Measurements from ENCODE around the gene OR6B1. TPM values are rescaled to one million over a fixed set of nuclear protein-coding genes. Genes with fewer than 3 reads are reported as not detected.

OR6B1 gene
- total and polyA plus RNA-seq, 2 experiments from 2014 or later, result not detected

DNA sequence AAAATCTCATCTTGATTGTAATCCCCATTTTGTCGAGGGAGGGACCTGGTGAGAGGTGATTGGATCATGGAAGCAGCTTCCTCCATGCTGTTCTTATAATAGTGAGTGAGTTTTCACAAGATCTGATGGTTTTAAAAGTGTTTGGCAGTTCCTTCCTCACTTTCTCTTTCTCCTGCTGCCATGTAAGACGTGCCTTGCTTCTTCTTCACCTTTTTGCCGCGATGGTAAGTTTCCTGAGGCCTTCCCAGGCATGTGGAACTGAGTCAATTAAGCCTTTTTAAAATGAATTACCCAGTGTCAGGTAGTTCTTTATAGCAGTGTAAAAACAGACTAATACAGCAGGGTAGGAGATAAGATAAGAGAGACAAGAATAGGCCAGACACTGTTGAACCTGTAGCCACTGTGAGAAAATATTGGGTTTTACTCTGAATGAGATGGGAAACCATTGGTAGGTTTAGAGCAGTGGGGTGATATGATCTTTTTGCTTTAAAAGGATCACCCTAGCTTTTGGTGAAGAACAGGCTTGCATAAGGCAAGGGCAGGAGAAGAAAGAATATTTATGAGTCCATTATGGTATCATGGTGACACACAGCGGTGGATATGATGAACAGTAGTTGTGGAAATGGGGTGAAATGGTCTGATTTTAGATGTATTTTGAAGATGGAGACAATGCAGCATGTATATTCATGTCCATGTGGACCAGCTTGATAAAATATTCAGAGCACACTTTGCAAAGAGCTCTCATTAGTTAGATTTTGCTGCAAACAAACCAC, 11.5 kb downstream of the OR6B1 start:
- H3K4me1 ChIP-seq (ENCODE audit: insufficient read depth), result no peaks in the 10 kb centered on the region
- Mint-ChIP-seq H3K4me1 (no peaks in the 10 kb centered on the region), H3K36me3 (ENCODE audit: low read depth) (peaks cover 20% of the 10 kb centered on the region; the same call in 2 of the 3 replicates), H3K27ac (no peak overlapping the region), H3K9me3 (peaks cover 40% of the 10 kb centered on the region), H3K4me3 (no peak overlapping the region), H3K27me3 (ENCODE audit: insufficient read depth, low read depth, poor library complexity) (no peaks in the 10 kb centered on the region)
- H2AFZ ChIP-seq, result no peak overlapping the region
- no peaks in the 10 kb centered on the region for H3F3A ChIP-seq (replicated peaks; ENCODE audit: low read depth)
- no peak for ATAC-seq
- H3K9me2 ChIP-seq (ENCODE audit: insufficient read depth), result no peaks in the 10 kb centered on the region
- no peaks in the 10 kb centered on the region for H3K79me2 ChIP-seq (replicated peaks; ENCODE audit: insufficient read depth)
- no peaks in the 10 kb centered on the region for H3K27me3 ChIP-seq (ENCODE audit: insufficient read depth)
- no peak for DNase-seq (ENCODE audit: low spot score)
- H3K36me3 ChIP-seq (ENCODE audit: insufficient read depth), result peaks cover 4% of the 10 kb centered on the region
- H3K27ac ChIP-seq (ENCODE audit: low read depth), result no peak overlapping the region
- no peaks in the 10 kb centered on the region for H4K20me1 ChIP-seq (replicated peaks; ENCODE audit: insufficient read depth)
- no peak overlapping the region for H3K4me3 ChIP-seq
- TF ChIP-seq ZNF114 (CRISPR knock-in tag; IDR thresholded peaks at IDR 0.05) (no peak), EZH2 (IDR thresholded peaks at IDR 0.05; ENCODE audit: low read depth, unreplicated experiment) (no peak), EZH2phosphoT487 (IDR thresholded peaks at IDR 0.05; ENCODE audit: unreplicated experiment) (no peak), JUNB (IDR thresholded peaks at IDR 0.05; ENCODE audit: unreplicated experiment) (no peak), NANOG (IDR thresholded peaks at IDR 0.05; ENCODE audit: borderline replicate concordance) (no peak), POLR2AphosphoS5 (IDR thresholded peaks at IDR 0.05; ENCODE audit: low read depth) (no peak), CREB1 (CRISPR knock-in tag; IDR thresholded peaks at IDR 0.05; ENCODE audit: low read depth) (no peak), STAT1 (IDR thresholded peaks at IDR 0.05; ENCODE audit: unreplicated experiment) (no peak), ZNF331 (CRISPR knock-in tag; IDR thresholded peaks at IDR 0.05; ENCODE audit: low read depth) (no peak)
- TF ChIP-seq, protein P1, sequence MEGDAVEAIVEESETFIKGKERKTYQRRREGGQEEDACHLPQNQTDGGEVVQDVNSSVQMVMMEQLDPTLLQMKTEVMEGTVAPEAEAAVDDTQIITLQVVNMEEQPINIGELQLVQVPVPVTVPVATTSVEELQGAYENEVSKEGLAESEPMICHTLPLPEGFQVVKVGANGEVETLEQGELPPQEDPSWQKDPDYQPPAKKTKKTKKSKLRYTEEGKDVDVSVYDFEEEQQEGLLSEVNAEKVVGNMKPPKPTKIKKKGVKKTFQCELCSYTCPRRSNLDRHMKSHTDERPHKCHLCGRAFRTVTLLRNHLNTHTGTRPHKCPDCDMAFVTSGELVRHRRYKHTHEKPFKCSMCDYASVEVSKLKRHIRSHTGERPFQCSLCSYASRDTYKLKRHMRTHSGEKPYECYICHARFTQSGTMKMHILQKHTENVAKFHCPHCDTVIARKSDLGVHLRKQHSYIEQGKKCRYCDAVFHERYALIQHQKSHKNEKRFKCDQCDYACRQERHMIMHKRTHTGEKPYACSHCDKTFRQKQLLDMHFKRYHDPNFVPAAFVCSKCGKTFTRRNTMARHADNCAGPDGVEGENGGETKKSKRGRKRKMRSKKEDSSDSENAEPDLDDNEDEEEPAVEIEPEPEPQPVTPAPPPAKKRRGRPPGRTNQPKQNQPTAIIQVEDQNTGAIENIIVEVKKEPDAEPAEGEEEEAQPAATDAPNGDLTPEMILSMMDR (conservative IDR thresholded peaks at IDR 0.05; ENCODE audit: low read depth in 2 of 2), result no peak
- TF ChIP-seq, protein P2, sequence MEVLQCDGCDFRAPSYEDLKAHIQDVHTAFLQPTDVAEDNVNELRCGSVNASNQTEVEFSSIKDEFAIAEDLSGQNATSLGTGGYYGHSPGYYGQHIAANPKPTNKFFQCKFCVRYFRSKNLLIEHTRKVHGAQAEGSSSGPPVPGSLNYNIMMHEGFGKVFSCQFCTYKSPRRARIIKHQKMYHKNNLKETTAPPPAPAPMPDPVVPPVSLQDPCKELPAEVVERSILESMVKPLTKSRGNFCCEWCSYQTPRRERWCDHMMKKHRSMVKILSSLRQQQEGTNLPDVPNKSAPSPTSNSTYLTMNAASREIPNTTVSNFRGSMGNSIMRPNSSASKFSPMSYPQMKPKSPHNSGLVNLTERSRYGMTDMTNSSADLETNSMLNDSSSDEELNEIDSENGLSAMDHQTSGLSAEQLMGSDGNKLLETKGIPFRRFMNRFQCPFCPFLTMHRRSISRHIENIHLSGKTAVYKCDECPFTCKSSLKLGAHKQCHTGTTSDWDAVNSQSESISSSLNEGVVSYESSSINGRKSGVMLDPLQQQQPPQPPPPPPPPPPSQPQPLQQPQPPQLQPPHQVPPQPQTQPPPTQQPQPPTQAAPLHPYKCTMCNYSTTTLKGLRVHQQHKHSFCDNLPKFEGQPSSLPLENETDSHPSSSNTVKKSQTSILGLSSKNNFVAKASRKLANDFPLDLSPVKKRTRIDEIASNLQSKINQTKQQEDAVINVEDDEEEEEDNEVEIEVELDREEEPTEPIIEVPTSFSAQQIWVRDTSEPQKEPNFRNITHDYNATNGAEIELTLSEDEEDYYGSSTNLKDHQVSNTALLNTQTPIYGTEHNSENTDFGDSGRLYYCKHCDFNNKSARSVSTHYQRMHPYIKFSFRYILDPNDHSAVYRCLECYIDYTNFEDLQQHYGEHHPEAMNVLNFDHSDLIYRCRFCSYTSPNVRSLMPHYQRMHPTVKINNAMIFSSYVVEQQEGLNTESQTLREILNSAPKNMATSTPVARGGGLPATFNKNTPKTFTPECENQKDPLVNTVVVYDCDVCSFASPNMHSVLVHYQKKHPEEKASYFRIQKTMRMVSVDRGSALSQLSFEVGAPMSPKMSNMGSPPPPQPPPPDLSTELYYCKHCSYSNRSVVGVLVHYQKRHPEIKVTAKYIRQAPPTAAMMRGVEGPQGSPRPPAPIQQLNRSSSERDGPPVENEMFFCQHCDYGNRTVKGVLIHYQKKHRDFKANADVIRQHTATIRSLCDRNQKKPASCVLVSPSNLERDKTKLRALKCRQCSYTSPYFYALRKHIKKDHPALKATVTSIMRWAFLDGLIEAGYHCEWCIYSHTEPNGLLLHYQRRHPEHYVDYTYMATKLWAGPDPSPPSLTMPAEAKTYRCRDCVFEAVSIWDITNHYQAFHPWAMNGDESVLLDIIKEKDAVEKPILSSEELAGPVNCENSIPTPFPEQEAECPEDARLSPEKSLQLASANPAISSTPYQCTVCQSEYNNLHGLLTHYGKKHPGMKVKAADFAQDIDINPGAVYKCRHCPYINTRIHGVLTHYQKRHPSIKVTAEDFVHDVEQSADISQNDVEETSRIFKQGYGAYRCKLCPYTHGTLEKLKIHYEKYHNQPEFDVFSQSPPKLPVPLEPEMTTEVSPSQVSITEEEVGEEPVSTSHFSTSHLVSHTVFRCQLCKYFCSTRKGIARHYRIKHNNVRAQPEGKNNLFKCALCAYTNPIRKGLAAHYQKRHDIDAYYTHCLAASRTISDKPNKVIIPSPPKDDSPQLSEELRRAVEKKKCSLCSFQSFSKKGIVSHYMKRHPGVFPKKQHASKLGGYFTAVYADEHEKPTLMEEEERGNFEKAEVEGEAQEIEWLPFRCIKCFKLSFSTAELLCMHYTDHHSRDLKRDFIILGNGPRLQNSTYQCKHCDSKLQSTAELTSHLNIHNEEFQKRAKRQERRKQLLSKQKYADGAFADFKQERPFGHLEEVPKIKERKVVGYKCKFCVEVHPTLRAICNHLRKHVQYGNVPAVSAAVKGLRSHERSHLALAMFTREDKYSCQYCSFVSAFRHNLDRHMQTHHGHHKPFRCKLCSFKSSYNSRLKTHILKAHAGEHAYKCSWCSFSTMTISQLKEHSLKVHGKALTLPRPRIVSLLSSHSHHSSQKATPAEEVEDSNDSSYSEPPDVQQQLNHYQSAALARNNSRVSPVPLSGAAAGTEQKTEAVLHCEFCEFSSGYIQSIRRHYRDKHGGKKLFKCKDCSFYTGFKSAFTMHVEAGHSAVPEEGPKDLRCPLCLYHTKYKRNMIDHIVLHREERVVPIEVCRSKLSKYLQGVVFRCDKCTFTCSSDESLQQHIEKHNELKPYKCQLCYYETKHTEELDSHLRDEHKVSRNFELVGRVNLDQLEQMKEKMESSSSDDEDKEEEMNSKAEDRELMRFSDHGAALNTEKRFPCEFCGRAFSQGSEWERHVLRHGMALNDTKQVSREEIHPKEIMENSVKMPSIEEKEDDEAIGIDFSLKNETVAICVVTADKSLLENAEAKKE (CRISPR knock-in tag; IDR thresholded peaks at IDR 0.05), result no peak
- TF ChIP-seq, protein P3, sequence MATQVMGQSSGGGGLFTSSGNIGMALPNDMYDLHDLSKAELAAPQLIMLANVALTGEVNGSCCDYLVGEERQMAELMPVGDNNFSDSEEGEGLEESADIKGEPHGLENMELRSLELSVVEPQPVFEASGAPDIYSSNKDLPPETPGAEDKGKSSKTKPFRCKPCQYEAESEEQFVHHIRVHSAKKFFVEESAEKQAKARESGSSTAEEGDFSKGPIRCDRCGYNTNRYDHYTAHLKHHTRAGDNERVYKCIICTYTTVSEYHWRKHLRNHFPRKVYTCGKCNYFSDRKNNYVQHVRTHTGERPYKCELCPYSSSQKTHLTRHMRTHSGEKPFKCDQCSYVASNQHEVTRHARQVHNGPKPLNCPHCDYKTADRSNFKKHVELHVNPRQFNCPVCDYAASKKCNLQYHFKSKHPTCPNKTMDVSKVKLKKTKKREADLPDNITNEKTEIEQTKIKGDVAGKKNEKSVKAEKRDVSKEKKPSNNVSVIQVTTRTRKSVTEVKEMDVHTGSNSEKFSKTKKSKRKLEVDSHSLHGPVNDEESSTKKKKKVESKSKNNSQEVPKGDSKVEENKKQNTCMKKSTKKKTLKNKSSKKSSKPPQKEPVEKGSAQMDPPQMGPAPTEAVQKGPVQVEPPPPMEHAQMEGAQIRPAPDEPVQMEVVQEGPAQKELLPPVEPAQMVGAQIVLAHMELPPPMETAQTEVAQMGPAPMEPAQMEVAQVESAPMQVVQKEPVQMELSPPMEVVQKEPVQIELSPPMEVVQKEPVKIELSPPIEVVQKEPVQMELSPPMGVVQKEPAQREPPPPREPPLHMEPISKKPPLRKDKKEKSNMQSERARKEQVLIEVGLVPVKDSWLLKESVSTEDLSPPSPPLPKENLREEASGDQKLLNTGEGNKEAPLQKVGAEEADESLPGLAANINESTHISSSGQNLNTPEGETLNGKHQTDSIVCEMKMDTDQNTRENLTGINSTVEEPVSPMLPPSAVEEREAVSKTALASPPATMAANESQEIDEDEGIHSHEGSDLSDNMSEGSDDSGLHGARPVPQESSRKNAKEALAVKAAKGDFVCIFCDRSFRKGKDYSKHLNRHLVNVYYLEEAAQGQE (IDR thresholded peaks at IDR 0.05; ENCODE audit: unreplicated experiment), result no peak
- TF ChIP-seq, protein P4, sequence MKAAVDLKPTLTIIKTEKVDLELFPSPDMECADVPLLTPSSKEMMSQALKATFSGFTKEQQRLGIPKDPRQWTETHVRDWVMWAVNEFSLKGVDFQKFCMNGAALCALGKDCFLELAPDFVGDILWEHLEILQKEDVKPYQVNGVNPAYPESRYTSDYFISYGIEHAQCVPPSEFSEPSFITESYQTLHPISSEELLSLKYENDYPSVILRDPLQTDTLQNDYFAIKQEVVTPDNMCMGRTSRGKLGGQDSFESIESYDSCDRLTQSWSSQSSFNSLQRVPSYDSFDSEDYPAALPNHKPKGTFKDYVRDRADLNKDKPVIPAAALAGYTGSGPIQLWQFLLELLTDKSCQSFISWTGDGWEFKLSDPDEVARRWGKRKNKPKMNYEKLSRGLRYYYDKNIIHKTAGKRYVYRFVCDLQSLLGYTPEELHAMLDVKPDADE (IDR thresholded peaks at IDR 0.05), result no peak
- no peak overlapping the region for H3K4me2 ChIP-seq
